SK-N-SH (cell line): ENCODE data around the gene WWOX.

ENCODE experiments used
- CTCF ChIP-seq: fragments of 200-600 bp; sonication (generic); IDR thresholded peaks from 2 replicates; pipeline ENCODE4 v1.6.1; 2017; ENCODE audit warnings: antibody characterized with exemption, mild to moderate bottlenecking, moderate library complexity
- EP300 ChIP-seq, 2 experiments: IDR thresholded peaks; 2 replicates each; pipeline versions ENCODE4 v1.4.0 to v1.6.1; 2012; ENCODE audit warnings: borderline replicate concordance in 1 of 2, low read depth in 1 of 2, low read length in 1 of 2

- TF ChIP-seq EP300 (IDR thresholded peaks at IDR 0.05; ENCODE audit: borderline replicate concordance in 1 of 2, low read depth in 1 of 2, low read length in 1 of 2) (no peak), CTCF (no peak)
Measured at GRCh38 chr16:78903237-78903636, 803.8 kb downstream of the WWOX start.
